ENCODE data around the gene MFSD6.

- TF ChIP-seq EP300 (IDR thresholded peaks at IDR 0.05; ENCODE audit: borderline replicate concordance): no peak
- no peak for TF ChIP-seq REST (IDR thresholded peaks at IDR 0.05; ENCODE audit: low read depth)
- TF ChIP-seq MAX (IDR thresholded peaks at IDR 0.05): no peak
- TF ChIP-seq TCF12 (IDR thresholded peaks at IDR 0.05; ENCODE audit: low read depth): no peak
- no peak for TF ChIP-seq RAD21 (IDR thresholded peaks at IDR 0.05; ENCODE audit: low read depth)
- no peak for TF ChIP-seq TEAD4 (IDR thresholded peaks at IDR 0.05)
- no peak for TF ChIP-seq CEBPB (IDR thresholded peaks at IDR 0.05)
- no peak for TF ChIP-seq EGR1 (IDR thresholded peaks at IDR 0.05)
- no peak for TF ChIP-seq FOXM1 (IDR thresholded peaks at IDR 0.05; ENCODE audit: borderline replicate concordance, low read depth)
- TF ChIP-seq CREB1 (IDR thresholded peaks at IDR 0.05; ENCODE audit: low read depth): no peak
- TF ChIP-seq ZBTB7A (IDR thresholded peaks at IDR 0.05; ENCODE audit: low read depth): no peak
Observed at GRCh38 chr2:190466819-190467446, 58.8 kb downstream of the MFSD6 start.

Data from Ishikawa (cell line).